ENCODE results near the gene NSMCE4A. TPM values are rescaled to one million over a fixed set of nuclear protein-coding genes. Genes with fewer than 3 reads are reported as not detected.
"Not testable (repeated sequence)": the region's sequence is repeated elsewhere in the genome, so short reads cannot be mapped to it uniquely, and the experiment has no call there.

Gene NSMCE4A
- total RNA-seq, 1 donor from 2014 or later: 38.8 TPM

DNA sequence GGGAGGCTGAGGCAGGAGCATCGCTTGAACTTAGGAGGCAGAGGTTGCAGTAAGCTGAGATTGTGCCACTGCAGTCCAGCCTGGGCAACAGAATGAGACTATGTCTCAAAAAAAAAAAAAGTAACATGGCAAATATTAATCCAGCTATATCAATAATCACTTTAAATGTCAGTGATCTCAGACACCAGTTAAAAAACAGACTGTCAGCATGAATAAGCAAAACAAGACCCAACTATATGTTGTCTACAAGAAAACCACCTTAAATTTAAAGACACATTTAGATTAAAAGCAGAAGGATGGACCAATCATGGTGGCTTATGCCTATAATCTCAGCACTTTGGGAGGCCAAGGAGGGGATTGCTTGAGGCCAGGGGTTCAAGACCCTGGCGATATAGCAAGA lies 38.7 kb downstream of the NSMCE4A start:
- no peak for DNase-seq (ENCODE audit: low spot score)

DNA sequence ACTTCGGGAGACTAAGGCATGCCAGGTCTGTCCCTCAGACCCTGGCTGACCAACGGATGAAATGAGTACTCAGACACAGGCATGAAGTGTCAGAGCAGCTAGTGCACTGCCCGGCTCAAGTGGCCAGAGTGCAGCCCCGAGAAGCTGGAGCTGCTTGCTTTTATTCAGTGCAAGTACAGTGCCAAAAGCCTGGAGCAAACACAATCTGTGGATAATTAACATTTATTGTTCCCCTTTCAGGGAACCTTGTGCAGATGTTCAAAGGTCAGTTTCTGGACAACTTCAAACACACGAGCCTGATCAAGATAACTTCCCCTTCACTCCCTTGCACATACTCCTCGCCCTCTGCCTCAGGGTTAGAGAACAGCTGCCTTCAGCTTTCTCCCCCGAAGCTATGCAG lies 39.3 kb downstream of the NSMCE4A start:
- DNase-seq (ENCODE audit: low spot score): no peak

DNA sequence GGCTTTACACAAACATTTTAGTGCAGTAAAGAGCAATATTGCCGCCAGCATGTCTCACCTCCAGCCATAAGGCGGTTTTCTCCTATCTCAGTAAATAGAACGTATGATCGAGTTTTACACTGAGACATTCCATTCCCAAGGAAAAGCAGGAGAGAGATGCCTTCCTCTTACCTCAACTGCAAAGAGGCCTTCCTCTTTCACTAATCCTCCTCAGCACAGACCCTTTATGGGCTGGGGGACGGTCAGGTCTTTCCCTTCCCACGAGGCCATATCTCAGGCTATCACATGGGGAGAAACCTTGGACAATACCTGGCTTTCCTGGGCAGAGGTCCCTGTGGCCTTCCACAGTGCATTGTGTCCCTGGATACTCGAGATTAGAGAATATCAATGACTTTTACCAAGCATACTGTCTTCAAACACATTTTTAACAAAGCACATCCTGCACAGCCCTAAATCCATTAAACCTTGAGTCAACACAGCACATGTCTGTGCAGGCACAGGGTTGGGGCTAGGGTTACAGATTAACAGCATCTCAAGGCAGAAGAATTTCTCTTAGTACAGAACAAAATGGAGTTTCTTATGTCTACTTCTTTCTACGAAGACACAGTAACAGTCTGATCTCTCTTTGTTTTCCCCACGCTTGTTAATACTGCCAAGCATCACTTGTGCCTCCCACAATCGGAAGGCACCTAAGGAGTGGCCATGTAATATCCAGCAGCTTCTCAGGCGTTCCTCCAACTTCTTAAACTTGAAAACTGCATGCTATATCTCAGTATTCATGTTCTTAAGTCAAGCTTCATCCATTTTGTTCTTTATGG lies 44.5 kb downstream of the NSMCE4A start:
- not testable (repeated sequence) for DNase-seq (ENCODE audit: low spot score)

DNA sequence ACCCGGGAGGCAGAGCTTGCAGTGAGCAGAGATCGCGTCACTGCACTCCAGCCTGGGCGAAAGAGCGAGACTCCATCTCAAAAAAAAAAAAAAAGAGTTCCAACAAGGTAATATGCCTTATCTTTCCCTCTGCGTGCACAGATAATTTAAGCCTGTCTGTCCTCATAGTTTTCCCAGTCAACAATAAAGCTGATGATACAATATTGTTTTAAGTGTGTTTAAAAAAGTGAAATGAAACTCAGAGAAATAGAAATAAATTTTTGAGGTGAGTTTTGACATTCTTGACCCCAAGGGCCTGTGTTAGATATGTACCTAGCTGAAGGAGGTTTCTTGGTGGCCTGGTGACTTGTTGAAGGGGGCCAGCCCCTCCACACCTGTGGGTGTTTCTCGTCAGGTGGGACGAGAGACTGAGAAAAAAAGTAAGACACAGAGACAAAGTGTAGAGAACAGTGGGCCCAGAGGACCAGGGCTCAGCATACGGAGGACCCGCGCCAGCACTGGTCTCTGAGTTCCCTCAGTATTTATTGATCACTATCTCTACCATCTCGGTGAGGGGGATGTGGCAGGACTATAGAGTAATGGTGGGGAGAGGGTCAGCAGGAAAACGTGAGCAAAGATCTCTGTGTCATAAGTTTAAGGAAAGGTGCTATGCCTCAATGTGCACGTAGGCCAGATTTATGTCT lies 45.3 kb downstream of the NSMCE4A start:
- DNase-seq (ENCODE audit: low spot score): not testable (repeated sequence)

DNA sequence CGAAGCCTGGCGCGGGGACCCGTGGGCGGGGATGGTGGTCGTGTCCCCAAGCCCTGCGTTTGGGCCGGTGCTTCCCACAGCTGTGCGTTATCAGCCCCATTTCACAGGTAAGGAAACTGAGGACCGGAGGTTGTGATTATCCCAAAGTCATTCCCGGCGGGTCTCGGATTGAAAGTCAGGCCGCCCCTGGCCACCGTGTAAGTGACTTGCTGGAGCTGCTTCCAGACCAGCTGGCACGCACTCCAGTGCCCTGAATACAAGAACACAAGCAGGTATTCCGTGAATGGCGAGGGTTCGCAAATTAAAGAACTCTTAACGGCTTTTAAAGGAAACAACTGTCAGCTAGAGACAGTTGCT lies 46.5 kb downstream of the NSMCE4A start:
- no peak for DNase-seq (ENCODE audit: low spot score)

GRCh38 chr10:121927841-121928527 lies 47.0 kb downstream of the NSMCE4A start, which contains the start of gene ATE1:
Gene ATE1 (minus strand): TSS chr10:121928031. CDS start chr10:121927949, 82 bp downstream.
- DNase-seq (ENCODE audit: low spot score): peak; percentile 96

- DNase-seq (ENCODE audit: low spot score): peak; percentile 56
These were observed 47.6 kb downstream of the NSMCE4A start for GRCh38 chr10:121927318-121927840.

GRCh38 chr10:121926671-121927317 lies 48.2 kb downstream of the NSMCE4A start:
- peak; percentile 32 for DNase-seq (ENCODE audit: low spot score)

DNA sequence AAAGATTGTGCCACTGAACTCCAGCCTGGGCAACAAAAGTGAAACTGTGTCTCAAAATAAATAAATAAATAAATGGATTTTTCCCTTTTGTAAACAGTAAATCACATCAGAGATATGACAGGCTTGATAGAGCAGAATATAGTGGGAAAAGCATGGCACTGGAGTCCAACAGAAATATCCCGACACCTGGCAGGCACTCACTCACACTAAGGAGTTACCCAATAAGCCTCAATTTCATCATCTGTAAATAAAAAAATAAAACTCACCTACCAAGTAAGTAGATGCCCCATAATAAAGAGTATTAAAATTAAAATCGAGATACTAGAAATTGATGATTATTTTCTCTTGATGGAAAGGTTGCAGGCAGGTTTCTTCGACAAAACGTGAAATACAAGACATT lies 48.9 kb downstream of the NSMCE4A start:
- DNase-seq (ENCODE audit: low spot score): no peak

- DNase-seq (ENCODE audit: low spot score): peak; percentile 92
These were observed 53.6 kb downstream of the NSMCE4A start for GRCh38 chr10:121921238-121921931.

- DNase-seq (ENCODE audit: low spot score): no peak
These were observed 55.4 kb downstream of the NSMCE4A start for GRCh38 chr10:121919666-121920065.

DNA sequence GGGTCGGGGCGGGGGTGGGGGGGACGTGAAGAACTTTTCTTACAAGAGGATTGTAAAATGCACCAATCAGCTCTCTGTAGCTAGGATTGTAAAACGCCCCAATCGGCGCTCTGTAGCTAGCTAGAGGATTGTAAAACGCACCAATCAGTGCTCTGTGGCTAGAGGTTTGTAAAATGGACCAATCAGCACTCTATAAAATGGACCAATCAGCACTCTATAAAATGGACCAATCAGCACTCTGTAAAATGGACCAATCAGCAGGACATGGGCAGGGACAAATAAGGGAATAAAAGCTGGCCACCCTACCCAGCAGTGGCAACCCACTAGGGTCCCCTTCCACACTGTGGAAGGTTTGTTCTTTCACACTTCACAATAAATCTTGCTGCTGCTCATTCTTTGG lies 56.2 kb downstream of the NSMCE4A start:
- DNase-seq (ENCODE audit: low spot score): not testable (repeated sequence)

GRCh38 chr10:121914661-121915060 lies 60.4 kb downstream of the NSMCE4A start:
- DNase-seq (ENCODE audit: low spot score): no peak

GRCh38 chr10:121911421-121911697 lies 63.7 kb downstream of the NSMCE4A start:
- no peak for DNase-seq (ENCODE audit: low spot score)

- peak; percentile 59 for DNase-seq (ENCODE audit: low spot score)
These were observed 64.2 kb downstream of the NSMCE4A start for GRCh38 chr10:121910673-121911420.

Other genes with a start within 250 kb of the NSMCE4A start
- gene ATE1, start 47.2 kb downstream of the NSMCE4A start, total RNA-seq (ENCODE audit: insufficient read depth, low replicate concordance): 17.3 TPM
- gene TACC2, start 13.9 kb upstream of the NSMCE4A start, total RNA-seq (ENCODE audit: insufficient read depth, low replicate concordance): 10.6 TPM

Measured in umbilical cord (tissue), 2 donors.